KMS-11 (cell line): Measurements from ENCODE around the gene HPN.
"Not testable (repeated sequence)": the region's sequence is repeated elsewhere in the genome, so short reads cannot be mapped to it uniquely, and the experiment has no call there.

ENCODE experiments used
- H2AFZ ChIP-seq: fragments of 200-600 bp; sonication (generic); 2 replicates; pipeline ENCODE4 v1.6.1; 2016; ENCODE audit warnings: antibody characterized with exemption, mixed run types, low read depth
- H3K27ac ChIP-seq: fragments of 200-600 bp; sonication (generic); 2 replicates; pipeline ENCODE4 v1.6.1; 2016; ENCODE audit warnings: mild to moderate bottlenecking, mixed run types
- H3K27me3 ChIP-seq: fragments of 200-600 bp; sonication (generic); 2 replicates; pipeline ENCODE4 v1.6.1; 2017; ENCODE audit warnings: mild to moderate bottlenecking, low read depth, mixed run types, moderate library complexity; ENCODE audit not compliant: insufficient read depth
- H3K36me3 ChIP-seq: fragments of 200-600 bp; sonication (generic); 2 replicates; pipeline ENCODE4 v1.6.1; 2017; ENCODE audit warnings: mild to moderate bottlenecking, mixed run types; ENCODE audit not compliant: insufficient read depth
- H3K4me1 ChIP-seq: fragments of 200-600 bp; sonication (generic); 2 replicates; pipeline ENCODE4 v1.6.1; 2016; ENCODE audit warnings: mild to moderate bottlenecking, low read depth, mixed run types; ENCODE audit not compliant: poor library complexity, severe bottlenecking
- H3K4me2 ChIP-seq: fragments of 200-600 bp; sonication (generic); 2 replicates; pipeline ENCODE4 v1.7.0; 2016; ENCODE audit warnings: mild to moderate bottlenecking, mixed run types
- H3K4me3 ChIP-seq: fragments of 200-600 bp; sonication (generic); IDR thresholded peaks from 2 replicates; pipeline ENCODE4 v1.6.1; 2017; ENCODE audit warnings: low read depth, low read length, mixed read lengths; ENCODE audit not compliant: insufficient read depth
- H3K79me2 ChIP-seq: fragments of 200-600 bp; sonication (generic); 2 replicates; pipeline ENCODE4 v1.6.1; 2016; ENCODE audit warnings: low read depth, mixed run types; ENCODE audit not compliant: insufficient read depth
- H3K9ac ChIP-seq: fragments of 200-600 bp; sonication (generic); 2 replicates; pipeline ENCODE4 v1.6.1; 2016; ENCODE audit warnings: mild to moderate bottlenecking, mixed run types
- H4K20me1 ChIP-seq: fragments of 200-600 bp; sonication (generic); 2 replicates; pipeline ENCODE4 v1.6.1; 2016; ENCODE audit warnings: mild to moderate bottlenecking, mixed run types; ENCODE audit not compliant: insufficient read depth
- TF ChIP-seq, protein P1 (sequence below): fragments of 200-600 bp; sonication (generic); conservative IDR thresholded peaks from 2 replicates; pipeline ENCODE4 v1.6.1; 2017; ENCODE audit warnings: low read depth, mild to moderate bottlenecking, antibody characterized with exemption, low read length, moderate library complexity, mixed read lengths

The HPN gene

DNA sequence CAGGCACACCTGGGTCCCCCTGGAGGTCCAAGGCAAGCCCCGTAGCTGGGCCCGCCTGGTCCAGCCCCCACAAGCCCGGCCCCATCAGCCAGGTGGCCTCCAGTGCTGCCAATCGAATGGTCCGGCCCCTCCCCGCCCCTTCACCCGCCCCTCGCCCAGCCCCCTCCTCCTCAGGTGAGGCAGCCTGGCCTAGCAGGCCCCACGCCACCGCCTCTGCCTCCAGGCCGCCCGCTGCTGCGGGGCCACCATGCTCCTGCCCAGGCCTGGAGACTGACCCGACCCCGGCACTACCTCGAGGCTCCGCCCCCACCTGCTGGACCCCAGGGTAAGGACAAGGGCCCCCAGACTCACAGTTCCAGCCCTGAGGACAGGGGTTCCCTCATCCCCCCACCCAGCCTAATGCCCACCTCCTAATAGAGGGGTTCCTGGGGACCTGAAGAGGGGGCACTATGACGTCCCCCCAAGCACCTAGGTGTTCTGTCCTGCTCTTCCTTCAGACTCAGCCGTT lies at the start of gene HPN:
Gene HPN (plus strand): TSS at position 174 of the 508 bp plus-strand sequence. CDS start 786 bp downstream, outside the sequence.
- no peaks in the 10 kb centered on the region for H3K36me3 ChIP-seq

DNA sequence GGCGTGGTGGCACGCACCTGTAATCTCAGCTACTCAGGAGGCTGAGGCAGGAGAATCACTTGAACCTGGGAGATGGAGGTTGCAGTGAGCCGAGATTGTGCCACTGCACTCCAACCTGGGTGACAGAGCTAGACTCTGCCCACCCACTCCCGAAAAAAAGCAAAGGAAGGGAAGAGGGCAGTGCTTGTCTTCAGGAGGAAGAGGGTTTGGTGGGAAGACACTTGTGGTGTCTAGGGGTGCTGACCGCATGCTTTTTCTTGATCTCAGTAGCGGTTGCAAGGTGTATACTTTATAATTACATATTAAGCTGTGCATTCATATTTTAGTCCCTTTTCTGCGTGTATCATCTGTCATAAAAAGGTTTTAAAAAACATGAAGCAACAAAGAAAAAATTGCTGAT lies 48.9 kb upstream of the HPN start:
- H4K20me1 ChIP-seq, H3K27ac ChIP-seq, H3K4me1 ChIP-seq, H3K9ac ChIP-seq, H3K27me3 ChIP-seq, H2AFZ ChIP-seq, H3K79me2 ChIP-seq, H3K36me3 ChIP-seq, H3K4me2 ChIP-seq, H3K4me3 ChIP-seq: not testable (repeated sequence)

More for the DNA sequence above, at the start of gene HPN:
- Histone ChIP-seq H3K4me1 (no peaks in the 10 kb centered on the region), H3K4me2 (no peak within 1 kb of the TSS), H3K9ac (no peak within 1 kb of the TSS), H2AFZ (no peak within 1 kb of the TSS), H4K20me1 (no peaks in the 10 kb centered on the region), H3K27me3 (peaks cover 8% of the 10 kb centered on the region; the same call in 1 of the 2 replicates), H3K27ac (no peak within 1 kb of the TSS), H3K79me2 (no peaks in the 10 kb centered on the region), H3K4me3 (no peak within 1 kb of the TSS)
- TF ChIP-seq, protein P1, sequence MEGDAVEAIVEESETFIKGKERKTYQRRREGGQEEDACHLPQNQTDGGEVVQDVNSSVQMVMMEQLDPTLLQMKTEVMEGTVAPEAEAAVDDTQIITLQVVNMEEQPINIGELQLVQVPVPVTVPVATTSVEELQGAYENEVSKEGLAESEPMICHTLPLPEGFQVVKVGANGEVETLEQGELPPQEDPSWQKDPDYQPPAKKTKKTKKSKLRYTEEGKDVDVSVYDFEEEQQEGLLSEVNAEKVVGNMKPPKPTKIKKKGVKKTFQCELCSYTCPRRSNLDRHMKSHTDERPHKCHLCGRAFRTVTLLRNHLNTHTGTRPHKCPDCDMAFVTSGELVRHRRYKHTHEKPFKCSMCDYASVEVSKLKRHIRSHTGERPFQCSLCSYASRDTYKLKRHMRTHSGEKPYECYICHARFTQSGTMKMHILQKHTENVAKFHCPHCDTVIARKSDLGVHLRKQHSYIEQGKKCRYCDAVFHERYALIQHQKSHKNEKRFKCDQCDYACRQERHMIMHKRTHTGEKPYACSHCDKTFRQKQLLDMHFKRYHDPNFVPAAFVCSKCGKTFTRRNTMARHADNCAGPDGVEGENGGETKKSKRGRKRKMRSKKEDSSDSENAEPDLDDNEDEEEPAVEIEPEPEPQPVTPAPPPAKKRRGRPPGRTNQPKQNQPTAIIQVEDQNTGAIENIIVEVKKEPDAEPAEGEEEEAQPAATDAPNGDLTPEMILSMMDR = no peak

DNA sequence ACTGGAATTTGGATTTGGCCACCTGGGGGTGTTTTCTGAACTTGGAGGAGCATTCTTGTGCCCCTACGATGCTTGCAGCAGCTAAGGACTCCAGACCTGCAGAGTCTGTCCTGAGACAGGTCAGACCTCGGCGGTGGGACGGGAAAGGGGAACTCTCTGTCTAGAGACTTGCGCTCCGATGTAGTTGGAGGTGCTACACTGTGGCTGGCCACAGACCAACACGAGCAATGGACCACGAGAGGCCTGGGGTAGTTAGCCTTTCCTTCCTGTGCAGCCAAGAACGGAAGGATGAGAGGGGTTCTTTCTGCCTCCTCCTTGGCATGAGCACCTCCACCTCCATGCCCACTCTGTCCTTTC lies 47.3 kb upstream of the HPN start:
- no peaks in the 10 kb centered on the region for H3K4me1 ChIP-seq
- TF ChIP-seq, protein P1 = no peak
- no peak overlapping the region for H3K27ac ChIP-seq
- H3K27me3 ChIP-seq = no peaks in the 10 kb centered on the region; the same call in 1 of the 2 replicates
- no peaks in the 10 kb centered on the region for H3K79me2 ChIP-seq
- no peak overlapping the region for H3K9ac ChIP-seq
- no peaks in the 10 kb centered on the region for H3K36me3 ChIP-seq
- no peaks in the 10 kb centered on the region for H4K20me1 ChIP-seq
- no peak overlapping the region for H3K4me2 ChIP-seq
- H3K4me3 ChIP-seq = no peak overlapping the region
- H2AFZ ChIP-seq = no peak overlapping the region

- no peak overlapping the region for H3K4me3 ChIP-seq
- no peaks in the 10 kb centered on the region for H4K20me1 ChIP-seq
- TF ChIP-seq, protein P1 = no peak
- H3K9ac ChIP-seq = no peak overlapping the region
- no peaks in the 10 kb centered on the region for H3K4me1 ChIP-seq
- no peak overlapping the region for H2AFZ ChIP-seq
- H3K36me3 ChIP-seq = no peaks in the 10 kb centered on the region
- H3K79me2 ChIP-seq = no peaks in the 10 kb centered on the region
- no peak overlapping the region for H3K4me2 ChIP-seq
- H3K27ac ChIP-seq = no peak overlapping the region
- H3K27me3 ChIP-seq = no peaks in the 10 kb centered on the region; the same call in 1 of the 2 replicates
These were observed 46.6 kb upstream of the HPN start for GRCh38 chr19:34994643-34995541.

DNA sequence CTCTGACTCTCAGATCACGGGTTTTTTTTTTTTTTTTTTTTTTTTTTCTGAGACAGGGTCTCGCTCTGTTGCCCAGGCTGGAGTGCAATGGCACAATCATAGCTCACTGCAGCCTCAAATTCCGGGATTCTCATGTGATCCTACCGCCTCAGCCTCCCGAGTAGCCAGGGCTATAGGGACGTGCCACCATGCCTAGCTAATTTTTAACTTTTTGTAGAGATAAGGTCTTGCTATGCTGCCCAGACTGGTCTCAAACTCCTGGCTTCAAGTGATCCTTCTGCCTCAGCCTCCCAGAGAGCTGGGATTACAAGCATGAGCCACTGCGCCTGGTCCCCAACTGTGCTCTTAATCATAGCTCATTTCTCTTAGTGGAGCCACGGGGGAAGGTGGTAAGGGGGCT lies 46.0 kb upstream of the HPN start:
- Histone ChIP-seq H3K4me2 (no peak overlapping the region), H3K79me2 (no peaks in the 10 kb centered on the region), H3K4me3 (no peak overlapping the region), H4K20me1 (no peaks in the 10 kb centered on the region), H3K27me3 (no peaks in the 10 kb centered on the region; the same call in 1 of the 2 replicates), H3K4me1 (no peaks in the 10 kb centered on the region), H3K27ac (no peak overlapping the region), H3K36me3 (no peaks in the 10 kb centered on the region), H2AFZ (no peak overlapping the region), H3K9ac (no peak overlapping the region)
- TF ChIP-seq, protein P1 = no peak
